AG10803 (cell line): Measurements from ENCODE around the gene HM13.

Experiments
- DNase-seq: peaks from one replicate; pipeline ENCODE4 v3.0.0; 2010; ENCODE audit warnings: low read depth
- H3K4me3 ChIP-seq: 2 replicates; pipeline ENCODE4 v1.5.1; 2011; ENCODE audit warnings: mild to moderate bottlenecking, low read length, control low read depth
- CTCF ChIP-seq: conservative IDR thresholded peaks from 2 replicates; pipeline ENCODE4 v1.5.1; 2011; ENCODE audit warnings: mild to moderate bottlenecking, low read length, control low read depth, inconsistent platforms

The HM13 gene

GRCh38 chr20:31603822-31604566 lies 89.8 kb downstream of the HM13 start:
- peak overlapping the region; percentile 96 for H3K4me3 ChIP-seq
- TF ChIP-seq CTCF = no peak
- peak; percentile 87 for DNase-seq

GRCh38 chr20:31604567-31605030 lies 90.4 kb downstream of the HM13 start:
- DNase-seq = no peak
- no peak for TF ChIP-seq CTCF
- H3K4me3 ChIP-seq = peak overlapping the region; percentile 96

- no peak for TF ChIP-seq CTCF
- peak; percentile 90 for DNase-seq
- peak within 1 kb of the TSS; percentile 96 for H3K4me3 ChIP-seq
Measured at GRCh38 chr20:31605031-31605901, 91.0 kb downstream of the HM13 start, which contains the start of gene ID1. ID1 (plus strand) TSS chr20:31605289; CDS start chr20:31605388, 99 bp downstream.

GRCh38 chr20:31605902-31606803 lies 91.9 kb downstream of the HM13 start:
- 0 out of 2 replicates have a peak, but pooled peaks have one; percentile 7 for TF ChIP-seq CTCF
- DNase-seq = no peak

GRCh38 chr20:31606804-31607639 lies 92.8 kb downstream of the HM13 start:
- no peak for TF ChIP-seq CTCF
- peak; percentile 41 for DNase-seq
- H3K4me3 ChIP-seq = peak overlapping the region; percentile 96

More at GRCh38 chr20:31605902-31606803, 91.9 kb downstream of the HM13 start:
- H3K4me3 ChIP-seq = peak overlapping the region; percentile 96
